Activated naive CD8-positive, alpha-beta T cell (primary cell): ENCODE measurements around the gene STX12.
A peak's percentile ranks its signal among the peaks of the same experiment; 100 is the strongest.
"Not testable (repeated sequence)": the region's sequence is repeated elsewhere in the genome, so short reads cannot be mapped to it uniquely, and the experiment has no call there.

Source experiments
- H3K27ac Mint-ChIP-seq: one replicate; pipeline ENCODE4 v1.8.0; 2021; ENCODE audit warnings: mixed read lengths
- H3K27me3 Mint-ChIP-seq: one replicate; pipeline ENCODE4 v1.8.0; 2021; ENCODE audit warnings: mixed read lengths
- H3K36me3 Mint-ChIP-seq: one replicate; pipeline ENCODE4 v1.8.0; 2021; ENCODE audit warnings: mixed read lengths
- H3K4me1 Mint-ChIP-seq: one replicate; pipeline ENCODE4 v1.8.0; 2021; ENCODE audit warnings: low read depth, mixed read lengths
- H3K4me3 Mint-ChIP-seq: one replicate; pipeline ENCODE4 v1.8.0; 2021; ENCODE audit warnings: mild to moderate bottlenecking, mixed read lengths
- H3K9me3 Mint-ChIP-seq: one replicate; pipeline ENCODE4 v1.8.0; 2021; ENCODE audit warnings: low read depth, mixed read lengths

Gene STX12

DNA sequence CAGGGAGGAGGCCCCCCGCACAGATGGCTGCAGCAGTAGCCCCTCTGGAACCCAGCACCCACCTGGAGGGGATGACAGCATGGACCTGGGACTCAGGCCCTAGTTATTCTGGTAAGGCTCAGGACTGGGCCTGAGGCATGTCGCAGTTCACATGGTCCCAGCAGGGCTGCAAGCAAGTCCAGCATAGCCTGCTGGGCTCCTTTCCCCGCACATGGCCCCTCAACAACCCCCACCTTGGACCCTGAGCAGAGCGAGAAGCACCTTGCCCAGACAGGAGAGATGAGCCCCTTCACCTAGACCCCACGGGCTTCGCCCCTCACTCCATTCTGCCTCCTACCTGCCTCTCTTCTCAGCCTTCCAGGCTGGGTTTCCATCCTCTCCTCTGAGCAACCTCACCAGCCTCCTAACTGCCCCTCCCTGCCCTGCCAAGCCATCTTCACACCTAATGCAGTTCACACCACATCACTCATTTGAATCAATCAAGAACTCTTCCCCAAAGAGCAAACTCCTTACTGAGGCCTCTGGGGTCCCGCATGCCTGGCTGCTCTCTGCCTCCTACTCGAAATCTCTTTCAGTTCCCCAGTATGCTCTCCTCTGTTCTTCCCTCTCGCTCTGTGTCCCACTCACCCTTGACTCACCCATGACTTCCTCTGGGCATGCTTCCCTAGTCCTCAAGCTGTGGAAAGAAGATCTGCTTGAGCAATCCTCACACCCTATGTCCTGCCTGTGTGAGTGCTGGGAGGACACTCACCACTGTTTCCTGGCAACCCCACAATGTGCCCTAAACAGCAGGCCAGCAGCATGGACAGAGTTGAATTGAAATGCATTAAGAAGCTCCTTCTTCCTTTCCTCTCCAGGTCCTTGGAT is 89.9 kb downstream of the STX12 start:
- H3K4me1 Mint-ChIP-seq: peaks cover 38% of the 10 kb centered on the region
- H3K9me3 Mint-ChIP-seq: no peaks in the 10 kb centered on the region
- H3K4me3 Mint-ChIP-seq: no peak overlapping the region
- H3K36me3 Mint-ChIP-seq: no peaks in the 10 kb centered on the region
- no peaks in the 10 kb centered on the region for H3K27me3 Mint-ChIP-seq
- peak overlapping the region; percentile 77 for H3K27ac Mint-ChIP-seq

DNA sequence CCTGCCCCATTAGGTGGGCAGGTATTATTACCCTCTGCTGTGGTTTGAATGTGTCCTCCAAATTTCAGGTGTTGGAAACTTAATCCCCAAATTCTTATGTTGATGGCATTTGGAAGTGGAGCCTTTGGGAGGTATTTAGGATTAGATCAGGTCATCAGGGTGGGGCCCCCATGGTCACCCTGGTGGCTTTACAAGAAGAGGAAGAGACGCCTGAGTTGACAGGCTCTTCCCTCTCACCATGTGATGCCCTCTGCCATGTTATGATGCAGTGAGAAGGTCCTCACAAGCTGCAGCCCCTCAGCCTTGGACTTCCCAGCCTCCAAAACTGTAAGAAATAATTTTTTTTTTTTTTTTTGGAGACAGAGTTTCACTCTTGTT is 90.5 kb downstream of the STX12 start:
- Mint-ChIP-seq H3K27ac (no peak overlapping the region), H3K4me3 (no peak overlapping the region), H3K36me3 (no peaks in the 10 kb centered on the region), H3K9me3 (no peaks in the 10 kb centered on the region), H3K4me1 (peaks cover 38% of the 10 kb centered on the region), H3K27me3 (no peaks in the 10 kb centered on the region)

DNA sequence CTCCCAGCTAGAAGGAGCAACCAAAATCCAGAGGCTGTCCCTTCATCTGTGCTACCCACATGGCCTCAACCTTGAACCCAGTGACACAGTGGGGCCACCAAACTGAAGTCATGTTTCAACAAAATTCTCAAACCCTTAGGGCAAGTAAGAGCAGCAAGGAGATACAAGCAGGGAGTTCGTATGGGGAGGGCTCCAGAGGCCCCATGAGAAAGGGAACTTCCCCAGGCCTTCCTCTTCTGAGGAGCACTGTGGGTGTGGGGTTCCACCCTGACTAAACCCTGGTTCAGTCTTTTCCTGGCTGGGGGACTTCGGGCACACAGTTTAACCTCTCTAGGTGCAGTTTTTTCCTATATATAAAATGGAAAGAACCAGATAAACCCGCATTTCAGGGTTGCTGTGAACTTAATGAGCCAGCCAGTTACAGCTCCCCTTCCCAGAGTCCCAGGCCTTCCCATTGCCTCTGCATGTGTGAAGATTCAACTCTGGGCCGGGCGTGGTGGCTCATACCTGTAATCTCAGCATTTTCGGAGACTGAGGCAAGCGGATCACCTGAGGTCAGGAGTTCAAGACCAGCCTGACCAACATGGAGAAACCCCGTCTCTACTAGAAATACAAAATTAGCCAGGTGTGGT is 91.4 kb downstream of the STX12 start:
- Mint-ChIP-seq H3K27ac (peak overlapping the region; percentile 94), H3K4me1 (peaks cover 41% of the 10 kb centered on the region), H3K36me3 (no peaks in the 10 kb centered on the region), H3K27me3 (no peaks in the 10 kb centered on the region), H3K4me3 (peak overlapping the region; percentile 53), H3K9me3 (no peaks in the 10 kb centered on the region)

DNA sequence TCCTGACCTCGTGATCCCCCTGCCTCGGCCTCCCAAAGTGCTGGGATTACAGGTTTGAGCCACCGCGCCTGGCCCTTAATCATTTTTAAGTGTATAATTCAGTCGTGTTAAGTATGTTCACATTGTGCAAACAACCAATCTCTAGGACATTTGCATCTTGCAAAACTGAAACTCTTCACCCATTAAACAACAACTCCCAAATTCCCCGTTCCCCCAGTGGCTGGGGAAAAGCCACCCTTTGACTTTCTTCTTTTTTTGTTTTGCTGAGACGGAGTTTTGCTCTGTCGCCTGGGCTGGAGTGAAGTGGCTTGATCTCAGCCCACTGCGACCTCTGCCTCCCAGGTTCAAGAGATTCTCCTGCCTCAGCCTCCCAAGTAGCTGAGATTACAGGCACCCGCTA is 92.8 kb downstream of the STX12 start:
- Mint-ChIP-seq H3K27ac (no peak overlapping the region), H3K4me1 (peaks cover 47% of the 10 kb centered on the region), H3K36me3 (no peaks in the 10 kb centered on the region), H3K4me3 (no peak overlapping the region), H3K9me3 (no peaks in the 10 kb centered on the region), H3K27me3 (no peaks in the 10 kb centered on the region)

DNA sequence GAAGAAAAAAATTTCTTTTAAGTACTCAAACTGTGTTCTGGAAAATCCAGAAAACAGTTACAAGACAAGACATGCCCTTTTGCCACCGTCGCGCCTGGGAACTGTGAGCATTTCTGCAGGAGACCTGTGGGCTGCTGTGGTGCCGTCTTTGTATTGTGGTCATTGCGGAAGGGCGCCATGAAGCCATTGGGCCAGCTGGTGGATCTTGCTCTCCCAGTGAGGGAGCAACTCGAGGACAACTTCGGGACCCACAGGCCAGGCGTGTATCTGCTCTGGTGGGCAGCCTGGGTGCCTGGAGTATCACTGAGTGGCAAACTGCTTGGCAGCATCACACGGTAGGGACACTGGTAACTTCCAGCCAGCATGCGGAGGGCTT is 95.5 kb downstream of the STX12 start:
- Mint-ChIP-seq H3K9me3 (no peaks in the 10 kb centered on the region), H3K27ac (peak overlapping the region; percentile 94), H3K4me3 (peak overlapping the region; percentile 77), H3K36me3 (no peaks in the 10 kb centered on the region), H3K4me1 (peaks cover 43% of the 10 kb centered on the region), H3K27me3 (no peaks in the 10 kb centered on the region)

DNA sequence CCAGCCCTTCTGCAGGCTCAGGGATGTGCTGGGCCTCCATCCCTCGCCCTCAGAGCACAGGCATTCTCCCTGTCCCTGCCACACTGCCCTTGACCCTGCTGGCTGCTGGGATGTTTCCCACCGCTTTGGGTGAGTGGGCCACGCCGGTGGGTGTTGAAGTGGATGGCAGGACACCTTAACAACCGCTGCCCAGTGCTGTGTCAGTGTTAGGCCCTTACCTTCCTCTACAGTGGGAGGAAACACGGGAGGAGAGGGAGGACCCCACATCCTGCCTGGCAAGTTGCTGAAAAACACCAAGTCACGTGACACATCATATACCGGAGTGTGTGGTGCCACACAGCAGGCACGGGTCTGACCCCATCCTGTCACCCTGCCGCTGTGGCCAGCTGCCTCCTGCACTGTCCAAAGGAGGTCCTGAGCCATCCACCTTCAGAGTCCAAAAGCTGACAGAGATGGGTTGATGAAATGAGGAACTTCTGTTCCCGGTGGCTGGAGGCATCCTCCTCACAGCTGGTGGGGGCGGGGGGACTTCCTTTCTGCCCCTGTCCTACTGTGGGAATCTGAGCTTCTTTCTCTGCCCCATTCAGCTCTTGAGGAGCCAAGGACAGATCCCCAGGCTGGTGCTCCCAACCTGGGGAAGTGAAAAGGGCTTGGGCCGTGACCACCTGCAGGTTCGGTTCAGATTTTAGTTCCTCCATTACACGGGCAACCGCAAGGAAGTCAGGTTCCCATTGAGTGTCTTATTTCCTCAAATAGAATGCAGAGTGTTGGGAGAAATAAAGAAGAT is 96.1 kb downstream of the STX12 start:
- Mint-ChIP-seq H3K27me3 (no peaks in the 10 kb centered on the region), H3K4me1 (peaks cover 40% of the 10 kb centered on the region), H3K9me3 (no peaks in the 10 kb centered on the region), H3K36me3 (no peaks in the 10 kb centered on the region), H3K4me3 (peak overlapping the region; percentile 77), H3K27ac (peak overlapping the region; percentile 94)

DNA sequence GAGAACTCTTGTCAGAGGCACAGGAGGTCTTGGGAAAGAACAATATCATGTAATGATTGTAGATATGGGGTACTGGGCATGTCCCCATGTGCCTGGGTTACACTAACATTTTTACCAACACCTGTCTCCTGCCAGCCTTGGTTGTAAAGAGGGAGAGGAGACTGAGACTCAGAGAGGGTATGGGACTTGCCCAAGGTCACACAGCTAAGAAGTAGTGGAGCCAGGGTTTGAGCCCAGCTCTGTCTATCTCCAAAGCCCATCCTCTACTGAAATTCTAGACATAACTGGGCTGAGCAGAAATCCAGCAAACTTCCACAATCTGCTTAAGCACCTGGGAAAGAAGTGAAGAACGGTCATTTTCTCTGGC is 96.7 kb downstream of the STX12 start:
- no peaks in the 10 kb centered on the region for H3K27me3 Mint-ChIP-seq
- H3K4me3 Mint-ChIP-seq: peak overlapping the region; percentile 77
- no peaks in the 10 kb centered on the region for H3K9me3 Mint-ChIP-seq
- H3K4me1 Mint-ChIP-seq: peaks cover 38% of the 10 kb centered on the region
- H3K36me3 Mint-ChIP-seq: no peaks in the 10 kb centered on the region
- H3K27ac Mint-ChIP-seq: peak overlapping the region; percentile 94

DNA sequence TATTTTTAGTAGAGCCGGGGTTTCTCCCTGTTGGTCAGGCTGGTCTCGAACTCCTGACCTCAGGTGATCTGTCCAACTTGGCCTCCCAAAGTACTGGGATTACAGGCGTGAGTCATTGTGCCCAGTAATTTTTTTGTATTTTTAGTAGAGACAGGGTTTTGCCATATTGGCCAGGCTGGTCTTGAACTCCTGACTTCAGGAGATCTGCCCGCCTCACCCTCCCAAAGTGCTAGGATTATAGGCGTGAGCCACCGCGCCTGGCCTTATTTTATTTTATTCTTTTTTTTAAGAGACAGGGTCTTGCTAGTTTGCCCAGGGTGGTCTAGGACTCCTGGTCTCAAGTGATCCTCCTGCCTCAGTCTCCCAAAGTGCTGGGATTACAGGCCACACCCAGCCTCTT is 98.1 kb downstream of the STX12 start:
- peaks cover 42% of the 10 kb centered on the region for H3K4me1 Mint-ChIP-seq
- H3K36me3 Mint-ChIP-seq, H3K27me3 Mint-ChIP-seq, H3K27ac Mint-ChIP-seq, H3K9me3 Mint-ChIP-seq: not testable (repeated sequence)
- peak overlapping the region; percentile 80 for H3K4me3 Mint-ChIP-seq

DNA sequence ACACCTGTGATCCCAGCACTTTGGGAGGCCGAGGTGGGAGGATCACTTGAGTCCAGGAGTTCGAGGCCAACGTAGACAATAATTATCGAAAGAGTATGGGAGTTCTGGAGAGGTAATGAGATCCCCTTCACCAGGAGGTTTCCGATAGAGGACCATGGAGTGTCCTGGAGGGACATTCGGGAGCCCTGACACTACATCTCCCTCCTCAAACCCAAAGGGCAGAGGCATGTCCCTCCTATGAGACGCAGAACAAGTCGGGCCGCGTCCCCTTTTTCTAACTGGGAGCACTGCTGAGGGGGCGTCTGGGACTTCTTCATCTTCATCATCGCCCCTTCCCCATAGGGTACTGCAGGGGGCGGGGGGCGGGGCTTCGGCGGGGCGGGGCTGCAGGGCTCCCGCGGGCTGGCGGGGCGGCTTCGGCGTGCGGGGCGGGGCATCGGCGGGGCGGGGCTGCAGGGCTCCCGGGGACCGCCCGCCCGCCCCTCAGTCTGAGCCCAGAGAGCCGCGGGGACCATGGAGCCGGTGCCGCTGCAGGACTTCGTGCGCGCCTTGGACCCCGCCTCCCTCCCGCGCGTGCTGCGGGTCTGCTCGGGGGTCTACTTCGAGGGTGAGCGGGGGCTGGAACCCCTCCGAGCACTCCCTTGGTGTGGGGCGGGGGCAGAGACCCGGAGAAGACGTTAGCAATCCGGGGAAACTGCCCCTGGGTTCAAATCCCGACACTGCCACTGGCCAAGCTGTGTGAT is 99.2 kb downstream of the STX12 start, which contains the start of gene THEMIS2:
THEMIS2 (plus strand) TSS at position 486 of the 743 bp plus-strand sequence; CDS start at position 514, 28 bp downstream.
- Mint-ChIP-seq H3K4me3 (peak within 1 kb of the TSS; percentile 96), H3K4me1 (peaks cover 45% of the 10 kb centered on the region), H3K9me3 (no peaks in the 10 kb centered on the region), H3K36me3 (no peaks in the 10 kb centered on the region), H3K27ac (peak within 1 kb of the TSS; percentile 89), H3K27me3 (no peaks in the 10 kb centered on the region)

DNA sequence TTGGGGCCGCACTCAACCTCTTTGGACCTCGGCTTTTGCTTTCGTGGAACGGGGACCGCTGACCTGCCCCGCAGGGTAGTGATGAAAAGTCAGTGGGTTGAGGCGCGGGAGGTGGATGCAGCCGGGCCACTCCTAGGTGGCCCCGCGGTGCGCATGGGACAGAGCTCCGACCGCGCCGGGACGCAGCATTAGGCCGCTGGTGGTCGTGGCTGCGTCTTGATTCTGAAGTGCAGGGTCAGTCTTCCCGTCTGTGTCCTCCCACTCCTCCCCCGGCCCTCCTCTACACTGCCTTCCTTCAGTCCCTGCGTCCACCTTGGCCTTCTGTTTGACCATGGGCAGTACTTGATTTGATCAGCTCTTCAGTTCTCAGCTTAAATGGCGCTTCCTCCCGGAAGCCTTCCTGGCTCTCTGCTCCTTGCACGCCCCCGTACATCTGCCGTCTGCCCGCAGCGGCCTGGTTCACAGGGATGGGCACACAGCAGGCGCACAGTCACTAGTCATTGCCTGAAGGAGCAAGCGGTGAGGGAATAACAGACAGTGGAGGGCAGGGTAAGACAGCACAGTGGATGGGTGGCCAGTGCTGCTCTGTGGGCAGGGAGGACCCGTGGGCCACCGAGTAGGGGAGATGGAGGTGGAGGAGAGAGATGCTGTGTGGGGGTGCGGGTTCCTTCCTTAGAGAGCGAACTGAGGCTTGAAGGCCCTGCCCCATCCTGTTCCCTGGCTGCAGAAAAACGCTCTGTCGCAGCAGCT is 100.0 kb downstream of the STX12 start:
- H3K36me3 Mint-ChIP-seq: no peaks in the 10 kb centered on the region
- peaks cover 47% of the 10 kb centered on the region for H3K4me1 Mint-ChIP-seq

DNA sequence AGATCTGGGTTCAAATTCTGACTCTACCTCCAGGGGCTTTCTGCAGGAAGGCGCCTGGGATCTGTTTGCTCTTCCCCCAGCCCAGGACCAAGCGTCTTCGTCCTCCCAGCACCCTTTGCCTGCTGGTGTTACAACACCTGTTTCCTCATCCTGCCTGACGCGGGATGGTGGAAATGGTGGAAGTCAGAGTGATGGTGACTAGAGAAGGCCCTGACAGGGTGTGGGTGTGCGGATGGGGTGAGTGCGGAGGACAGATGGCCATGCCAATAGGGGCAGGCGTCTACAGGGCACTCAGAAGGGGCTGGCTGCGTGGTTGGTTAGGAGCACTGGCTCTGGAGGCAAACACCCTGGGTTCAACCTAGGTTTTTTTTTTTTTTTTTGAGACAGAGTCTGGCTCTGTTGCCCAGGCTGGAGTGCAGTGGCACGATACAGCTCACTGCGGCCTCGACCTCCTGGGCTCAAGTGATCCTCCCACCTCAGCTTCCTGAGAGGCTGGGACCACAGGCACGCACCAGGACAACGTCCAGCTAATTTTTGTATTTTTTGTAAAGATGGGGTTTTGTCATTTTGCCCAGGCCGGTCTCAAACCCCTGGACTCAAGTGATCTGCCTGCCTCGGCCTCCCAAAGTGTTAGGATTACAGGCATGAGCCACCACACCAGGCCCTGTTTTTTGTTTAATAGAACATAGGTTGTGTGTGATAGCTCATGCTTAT is 100.8 kb downstream of the STX12 start:
- H3K27ac Mint-ChIP-seq: peak overlapping the region; percentile 34
- H3K27me3 Mint-ChIP-seq: no peaks in the 10 kb centered on the region
- H3K4me1 Mint-ChIP-seq: peaks cover 44% of the 10 kb centered on the region
- H3K9me3 Mint-ChIP-seq: no peaks in the 10 kb centered on the region
- peak overlapping the region; percentile 96 for H3K4me3 Mint-ChIP-seq
- peaks cover 3% of the 10 kb centered on the region for H3K36me3 Mint-ChIP-seq

More for the DNA sequence above, 100.0 kb downstream of the STX12 start:
- no peaks in the 10 kb centered on the region for H3K27me3 Mint-ChIP-seq
- H3K4me3 Mint-ChIP-seq: peak overlapping the region; percentile 96
- H3K9me3 Mint-ChIP-seq: no peaks in the 10 kb centered on the region
- H3K27ac Mint-ChIP-seq: peak overlapping the region; percentile 89
